Measurements from ENCODE around the gene TNPO1.

TNPO1 gene

DNA sequence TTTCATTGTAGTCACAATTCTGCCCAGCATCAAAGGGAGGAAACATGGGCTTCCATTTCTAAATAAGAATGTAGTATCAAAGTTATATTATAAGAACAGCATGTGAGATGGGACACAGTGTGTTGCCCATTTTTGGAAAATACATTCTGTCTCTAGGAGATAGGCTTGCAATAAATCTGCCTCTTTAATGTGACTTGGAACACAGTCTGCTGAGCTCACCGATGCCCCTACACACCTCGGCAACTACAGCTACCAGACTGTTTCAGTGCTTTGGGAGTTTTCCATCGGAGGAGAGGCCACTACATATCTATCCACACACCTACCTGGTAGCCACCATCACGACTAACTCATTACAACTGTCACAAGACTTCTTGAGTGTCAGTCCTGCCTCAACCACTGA lies 120.4 kb downstream of the TNPO1 start:
- DNase-seq: no peak

DNA sequence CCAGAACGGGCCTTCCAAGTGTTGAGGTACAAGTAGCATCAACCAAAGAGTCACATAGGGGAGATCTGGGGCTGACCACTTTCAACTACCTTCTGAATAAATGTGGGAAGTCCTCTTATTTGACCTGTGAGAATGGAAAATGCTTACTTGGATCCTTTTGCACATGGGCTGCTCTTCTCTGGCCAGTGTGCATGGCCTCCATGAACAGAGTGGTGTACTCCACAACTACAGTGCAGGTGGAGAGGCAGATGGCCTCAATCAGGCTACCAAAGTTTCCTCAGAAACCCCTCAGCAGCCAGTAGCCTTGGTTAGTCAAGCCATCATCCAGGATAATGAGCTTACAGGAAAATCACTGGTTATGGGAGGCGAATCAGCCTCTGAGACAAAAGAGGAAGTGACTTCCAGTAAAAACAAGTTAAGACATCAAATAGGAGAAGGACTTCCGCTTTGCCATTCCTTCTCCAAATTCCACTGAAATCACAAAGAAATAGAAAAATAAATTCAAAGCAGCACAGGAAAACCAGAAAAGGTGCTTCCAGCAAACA lies 121.1 kb downstream of the TNPO1 start:
- no peak for DNase-seq

DNA sequence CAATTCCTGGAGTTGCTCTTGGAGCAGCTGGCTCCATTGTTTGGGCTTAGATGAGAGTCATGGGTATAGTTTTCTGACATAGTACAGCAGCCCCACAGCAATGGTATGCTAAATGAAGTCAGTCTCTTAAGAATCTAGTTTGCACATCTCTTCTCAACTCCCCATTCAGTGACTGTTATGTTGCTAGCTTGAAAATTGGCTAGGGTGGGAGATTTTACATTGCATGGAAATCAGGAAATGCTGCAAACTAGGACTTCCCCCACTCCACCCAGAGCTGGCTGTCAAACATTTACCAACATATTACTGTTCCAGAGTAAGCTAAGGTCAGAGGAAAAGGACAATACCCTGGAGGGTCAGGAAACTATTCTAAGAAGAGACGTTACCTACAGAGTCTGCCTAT lies 121.7 kb downstream of the TNPO1 start:
- DNase-seq: no peak

DNA sequence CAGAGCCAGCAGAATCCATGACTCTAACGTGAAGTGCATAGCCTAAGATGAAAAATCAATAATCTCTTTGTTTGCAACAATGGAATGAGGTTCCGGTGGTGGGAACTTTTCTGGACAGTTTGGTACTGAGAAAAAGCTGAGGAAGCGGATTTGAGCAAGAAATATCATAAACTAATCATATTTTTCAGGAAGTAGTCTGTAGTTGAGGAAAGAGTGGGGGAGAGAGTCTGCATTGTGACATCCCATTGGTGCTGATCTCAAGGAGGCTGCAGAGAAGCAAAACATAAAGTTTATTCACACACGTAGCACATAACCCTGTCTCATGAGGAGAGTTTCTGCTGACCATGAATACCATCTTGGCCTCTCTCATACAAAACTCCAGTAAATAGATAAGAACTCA lies 123.6 kb downstream of the TNPO1 start:
- DNase-seq: no peak

DNA sequence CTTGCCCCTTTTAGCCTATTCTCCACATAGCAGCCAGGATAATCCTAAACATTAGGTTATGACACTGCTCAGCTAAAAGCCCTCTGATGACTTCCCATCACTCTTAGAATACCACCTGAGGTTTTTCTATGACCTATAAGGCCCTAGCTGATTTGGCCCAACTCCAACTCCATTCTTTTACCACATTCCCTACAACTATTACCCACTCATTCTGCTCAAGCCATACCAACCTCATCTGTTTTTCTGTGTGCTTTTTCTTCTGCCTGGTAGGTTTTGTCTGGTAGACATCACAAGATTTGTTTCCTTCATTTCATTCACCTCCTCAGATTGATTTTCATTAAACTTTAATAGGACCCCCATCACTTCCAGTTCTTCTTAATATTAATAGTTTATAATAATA lies 126.8 kb downstream of the TNPO1 start:
- no peak for DNase-seq

DNA sequence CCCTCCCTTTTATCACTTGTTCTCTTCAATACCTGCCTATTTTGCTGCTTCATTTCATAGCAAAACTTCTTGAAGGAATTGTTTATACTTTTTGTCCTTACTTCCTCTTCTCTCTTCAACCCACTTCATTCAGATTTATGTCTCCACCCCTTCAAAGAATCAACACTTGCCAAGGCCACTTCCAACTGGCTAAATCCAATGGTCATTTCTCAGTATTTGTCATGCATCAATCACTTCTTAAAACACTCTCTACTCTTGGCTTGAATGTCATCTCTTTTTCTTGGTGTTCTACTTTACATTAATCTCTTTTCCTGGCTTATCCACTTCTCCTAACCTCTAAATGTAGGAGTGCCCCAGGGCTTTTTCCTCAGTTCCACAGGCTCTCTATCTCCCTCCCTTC lies 131.0 kb downstream of the TNPO1 start:
- DNase-seq: no peak

DNA sequence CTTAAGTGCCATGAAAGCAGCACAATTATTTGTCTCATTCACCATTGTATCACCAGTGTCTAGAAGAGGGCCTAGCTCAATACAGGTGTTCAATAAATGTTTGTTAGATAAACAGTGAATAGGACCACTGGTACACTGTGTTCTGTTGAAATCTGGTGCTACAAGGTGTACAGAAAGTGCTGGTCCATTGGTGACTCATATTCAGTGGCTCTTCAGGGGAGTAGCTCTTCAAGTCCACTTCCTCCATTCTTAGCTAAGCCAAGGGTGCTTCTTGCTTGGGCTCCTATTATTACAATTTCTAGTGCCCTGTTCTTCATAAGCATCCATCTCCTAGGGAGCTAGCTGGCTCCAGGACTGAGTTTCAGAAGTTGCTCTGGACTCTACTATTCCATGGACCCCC lies 133.0 kb downstream of the TNPO1 start:
- DNase-seq: no peak

DNA sequence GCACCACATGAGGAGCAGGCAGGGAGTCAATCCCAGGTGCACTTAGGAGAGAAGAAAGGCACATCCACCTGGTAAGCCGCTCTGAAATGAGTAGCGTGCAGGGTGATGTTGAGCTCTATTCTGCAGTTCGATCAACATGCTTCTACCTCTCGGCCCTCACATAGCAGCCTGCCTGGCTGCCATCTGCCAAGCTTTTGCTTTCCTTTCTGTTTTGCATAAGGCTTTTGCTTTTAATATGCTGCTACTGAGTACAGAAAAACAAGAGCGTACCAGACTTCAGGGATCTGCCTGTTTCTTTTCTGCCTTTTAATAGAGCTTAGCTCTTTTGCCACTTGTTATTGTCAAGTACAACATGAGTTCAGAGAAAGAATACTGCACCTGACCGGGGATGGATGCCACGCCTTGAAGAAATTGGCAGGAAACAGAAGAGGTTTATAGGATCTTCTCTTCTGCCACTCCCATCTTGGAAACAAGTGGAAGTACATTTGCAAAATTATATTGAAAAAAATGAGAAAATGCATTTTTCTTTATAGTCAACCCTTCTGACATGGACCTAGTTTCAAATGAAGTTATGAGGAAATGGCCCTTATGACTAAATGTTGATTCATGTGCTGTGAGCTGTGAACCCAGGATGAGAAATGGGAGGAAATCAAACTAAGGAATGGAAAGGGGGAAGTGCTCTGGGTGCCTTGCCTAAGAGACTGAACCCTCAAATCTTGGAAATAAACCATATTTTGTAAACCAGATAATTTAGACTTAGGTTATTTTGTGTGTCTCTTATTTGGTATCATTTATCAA lies 135.4 kb downstream of the TNPO1 start:
- DNase-seq: peak; percentile 19

DNA sequence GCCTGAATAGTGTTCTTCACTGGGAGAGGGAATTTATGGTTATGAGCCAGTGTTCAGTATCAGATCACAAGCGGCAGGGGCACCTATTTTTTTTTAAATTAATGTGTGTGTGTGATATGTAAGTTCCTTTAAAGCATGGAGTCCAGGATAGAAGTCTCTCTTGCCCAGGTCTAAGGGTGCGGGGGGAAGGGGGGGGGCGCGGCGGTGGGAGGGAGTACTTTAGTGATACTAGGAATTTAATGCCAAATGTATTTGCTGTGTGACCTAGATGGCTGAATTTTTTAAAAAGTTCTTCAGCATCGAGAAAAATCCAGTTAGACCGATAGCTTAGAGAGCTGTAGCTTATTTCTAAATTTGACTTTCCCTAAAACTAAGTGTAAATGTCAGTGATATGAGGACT lies 137.9 kb downstream of the TNPO1 start:
- DNase-seq: no peak

DNA sequence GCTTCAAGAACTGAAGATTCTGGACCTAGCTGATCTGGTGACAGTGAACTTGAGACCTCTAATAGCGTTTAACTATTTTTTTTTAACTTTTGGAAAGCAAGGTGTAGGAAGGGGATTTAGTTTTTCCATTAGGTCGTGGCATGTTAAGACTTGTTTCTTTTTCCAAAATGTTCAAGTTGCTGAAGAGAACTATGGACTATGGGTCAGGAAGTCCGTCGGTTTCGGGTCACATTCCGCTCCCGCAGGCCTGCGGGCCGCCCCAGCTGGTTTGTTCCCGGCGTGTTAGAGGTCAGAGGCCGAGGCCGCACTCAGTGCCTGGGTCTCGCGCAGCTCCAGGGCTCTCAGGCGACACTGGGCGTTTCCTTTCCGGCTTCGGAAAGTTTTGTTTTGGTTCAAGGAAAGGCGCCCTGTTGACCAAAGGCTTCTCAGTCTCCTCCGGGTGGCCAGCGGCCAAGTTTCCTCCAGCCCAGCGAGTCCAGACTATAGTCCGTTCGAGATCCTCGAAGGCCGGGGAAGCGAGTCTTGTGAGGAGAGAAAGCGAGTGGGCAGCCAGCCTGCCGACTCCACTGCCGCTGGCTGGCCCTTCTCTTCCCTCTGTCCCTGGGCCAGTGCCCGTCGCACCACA lies 138.8 kb downstream of the TNPO1 start:
- DNase-seq: no peak

DNA sequence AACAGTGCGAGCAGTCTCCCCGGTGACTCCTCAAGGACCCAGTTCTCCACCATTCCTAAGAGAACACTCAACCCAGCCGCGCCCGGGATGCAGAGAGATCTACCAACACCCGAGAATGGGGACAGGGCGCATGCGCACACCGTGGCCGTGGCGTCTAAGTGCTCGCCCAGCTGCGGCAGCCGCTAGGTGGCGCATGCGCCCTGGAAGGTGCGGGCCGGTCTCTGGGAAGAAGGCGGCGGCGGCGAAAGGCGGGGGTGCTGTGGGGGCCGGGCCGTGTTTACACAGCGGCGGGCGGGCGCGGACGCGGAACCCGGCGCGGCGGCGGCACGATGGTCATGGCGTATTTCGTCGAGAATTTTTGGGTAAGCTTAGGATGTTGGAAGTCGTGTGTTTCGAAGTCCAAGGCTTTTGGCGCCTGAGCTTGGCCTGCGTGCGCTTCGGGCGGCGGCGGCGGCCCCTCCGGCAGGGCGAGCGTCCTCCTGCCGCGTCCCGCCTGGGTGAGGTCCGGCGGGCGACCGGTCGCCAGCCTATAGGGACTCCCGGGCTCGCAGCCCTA lies 139.4 kb downstream of the TNPO1 start, which contains the start of gene FCHO2:
FCHO2 (plus strand) TSS at position 274 of the 556 bp plus-strand sequence; CDS start at position 330, 56 bp downstream.
- peak; percentile 83 for DNase-seq

DNA sequence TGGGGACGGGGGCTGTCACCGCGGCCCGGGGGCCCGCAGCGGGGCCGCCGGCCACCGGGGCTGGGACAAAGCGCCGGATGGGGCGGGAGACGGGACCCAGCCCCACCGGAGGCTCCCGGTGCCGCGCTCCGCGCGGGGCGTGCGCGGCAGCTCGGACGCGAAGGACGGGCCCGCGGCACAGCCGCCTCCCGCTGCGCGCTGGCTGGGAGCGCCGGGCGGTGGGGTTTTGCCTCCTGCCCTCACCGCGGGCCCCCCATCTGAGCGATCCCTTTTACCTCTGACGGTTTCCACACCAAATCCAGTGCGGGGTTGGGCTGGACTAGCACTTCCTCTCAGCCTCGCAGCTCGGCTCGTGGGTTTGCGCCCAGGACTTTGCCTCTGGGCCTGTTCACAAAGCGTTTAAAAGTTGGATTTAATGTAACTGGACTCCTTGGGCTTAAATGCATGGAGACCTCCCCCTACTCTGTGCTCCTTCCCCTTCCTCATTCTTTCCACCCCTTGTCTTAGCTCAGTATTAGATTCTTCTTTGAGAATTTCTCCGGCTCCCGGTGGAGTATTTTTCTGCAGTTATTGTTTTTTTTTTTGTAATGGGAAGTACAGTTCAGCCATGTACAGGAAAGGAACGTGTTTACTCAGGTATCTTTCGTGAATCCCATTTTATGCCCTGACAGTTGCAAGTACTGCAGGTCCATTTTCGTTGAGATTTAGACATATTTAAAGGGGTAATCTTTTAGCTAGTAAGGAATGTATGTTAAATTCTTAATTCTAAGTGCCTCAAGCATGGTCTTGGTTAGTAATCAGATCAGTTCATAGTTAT lies 140.1 kb downstream of the TNPO1 start:
- peak; percentile 32 for DNase-seq

DNA sequence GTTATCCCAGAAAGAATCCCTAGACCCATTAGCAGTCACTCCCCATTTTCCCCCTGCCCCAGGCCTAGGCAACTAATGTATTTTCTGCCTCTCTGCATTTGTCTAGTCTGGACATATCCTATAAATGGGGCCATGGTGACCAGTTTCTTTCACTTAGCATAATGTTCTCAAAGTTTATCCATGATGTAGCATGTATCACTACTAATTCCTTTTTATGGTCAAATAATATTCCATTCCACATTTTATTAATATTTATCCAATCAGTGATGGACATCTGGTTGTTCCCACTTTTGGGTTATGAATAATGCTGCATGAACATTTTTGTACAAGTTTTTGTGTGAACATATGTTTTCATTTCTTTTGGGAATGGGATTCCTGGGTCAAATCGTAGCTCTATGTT lies 140.9 kb downstream of the TNPO1 start:
- DNase-seq: no peak

DNA sequence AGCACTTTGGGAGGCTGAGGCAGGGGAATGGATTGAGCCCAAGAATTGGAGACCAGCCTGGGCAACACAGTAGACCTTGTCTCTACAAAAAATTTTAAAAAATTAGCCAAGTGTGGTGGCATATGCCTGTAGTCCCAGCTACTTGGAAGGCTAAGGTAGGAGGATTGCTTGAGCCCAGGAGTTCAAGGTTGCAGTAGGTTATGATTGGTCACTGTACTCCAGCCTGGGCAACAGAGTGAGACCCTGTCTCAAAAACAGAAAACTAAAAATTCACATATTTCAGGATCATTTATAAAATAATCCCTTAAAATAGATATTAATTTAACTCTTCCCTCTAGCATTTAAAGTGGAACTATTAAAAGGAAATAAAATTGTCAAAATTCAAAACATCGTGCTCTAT lies 142.8 kb downstream of the TNPO1 start:
- no peak for DNase-seq
